Panc1 (cell line): ENCODE measurements around the gene TNRC6A. TPM values are rescaled to one million over a fixed set of nuclear protein-coding genes. Genes with fewer than 3 reads are reported as not detected.

Experiments used
- ATAC-seq: fragments of 200-7000 bp; cut with Tn5 transposase; 2 replicates; pipeline ENCODE4 v1.9.1; 2020; ENCODE audit warnings: mild to moderate bottlenecking, moderate library complexity
- BruUV-seq: library from RNA; stranded (reverse); fragments of 400-500 nt; replicated peaks from 2 replicates; lab custom pipeline; 2021; lab: Mats Ljungman, UMichigan
- CTCF ChIA-PET: fragments of 300-600 bp; sonication (Branson Sonifier 250); formaldehyde crosslinking; loops from one replicate; lab custom pipeline; 2022; ENCODE audit warnings: antibody characterized with exemption; lab: Charles Lee
- POLR2A ChIA-PET: fragments of 300-600 bp; sonication (Branson Sonifier 250); formaldehyde crosslinking; loops from one replicate; lab custom pipeline; 2022; ENCODE audit warnings: antibody characterized with exemption; lab: Charles Lee
- DNase-seq: peaks from one replicate; pipeline ENCODE4 v3.0.0-alpha.2; 2010; ENCODE audit warnings: low read depth, low spot score
- H3K27ac ChIP-seq: 2 replicates; pipeline ENCODE4 v1.5.1; 2011; ENCODE audit warnings: mild to moderate bottlenecking, low read length, inconsistent platforms
- H3K27me3 ChIP-seq: fragments of 200-500 bp; sonication (Bioruptor generic); 2 replicates; pipeline ENCODE4 v1.6.0; 2014; ENCODE audit warnings: low read length, inconsistent platforms; ENCODE audit not compliant: control insufficient read depth, insufficient read depth
- H3K36me3 ChIP-seq: fragments of 200-500 bp; sonication (Bioruptor generic); 2 replicates; pipeline ENCODE4 v1.5.1; 2014; ENCODE audit warnings: inconsistent platforms, mild to moderate bottlenecking, low read length, moderate library complexity; ENCODE audit not compliant: control insufficient read depth, insufficient read depth
- H3K4me1 ChIP-seq: 2 replicates; pipeline ENCODE4 v1.5.1; 2011; ENCODE audit warnings: inconsistent platforms, mild to moderate bottlenecking, low read length, moderate library complexity; ENCODE audit not compliant: control insufficient read depth, insufficient read depth
- H3K4me3 ChIP-seq, 2 experiments: 2 replicates each; pipeline ENCODE4 v1.5.1; 2011 to 2012; ENCODE audit warnings: low read depth in 2 of 2, low read length in 2 of 2, mild to moderate bottlenecking in 2 of 2, inconsistent platforms in 1 of 2, moderate library complexity in 1 of 2
- H3K9me3 ChIP-seq: fragments of 200-500 bp; sonication (Bioruptor generic); 2 replicates; pipeline ENCODE4 v1.5.1; 2014; ENCODE audit warnings: low read depth, mild to moderate bottlenecking, inconsistent platforms, low read length, moderate library complexity; ENCODE audit not compliant: control insufficient read depth, insufficient read depth
- POLR2AphosphoS5 ChIP-seq: IDR thresholded peaks from 2 replicates; pipeline ENCODE4 v1.6.1; 2012; ENCODE audit warnings: mild to moderate bottlenecking, low read depth, low read length, moderate library complexity
- SIN3A ChIP-seq: IDR thresholded peaks from 2 replicates; pipeline ENCODE4 v1.6.1; 2012; ENCODE audit warnings: low read depth, mild to moderate bottlenecking, low read length, moderate library complexity, borderline replicate concordance; ENCODE audit not compliant: insufficient read depth
- TCF7L2 ChIP-seq: IDR thresholded peaks from 2 replicates; pipeline ENCODE4 v1.6.1; 2011; ENCODE audit warnings: mild to moderate bottlenecking, low read depth, low read length, inconsistent platforms
- in situ Hi-C: cut with HindIII; loops from 2 replicates; pipeline ENCODE4 v1.10.0; 2016; ENCODE audit warnings: low sequenced_read_pairs, low pct_unique_long_range_greater_than_20kb
- intact Hi-C: fragments of 100-400 bp; cut with micrococcal nuclease; formaldehyde crosslinking; loops from one replicate; pipeline ENCODE4 v1.10.0; 2022; ENCODE audit not compliant: unreplicated experiment
- total RNA-seq: library from RNA; stranded (reverse); gene quantifications from one replicate; pipeline ENCODE4 v1.2.1, GENCODE V29; 2021; ENCODE audit not compliant: unreplicated experiment
- TF ChIP-seq, protein P1 (sequence below): fragments of 450-650 bp; IDR thresholded peaks from 2 replicates; pipeline ENCODE4 v1.5.1; 2017; ENCODE audit warnings: mild to moderate bottlenecking
- TF ChIP-seq, protein P2 (sequence below), 2 experiments: IDR thresholded peaks; 2 replicates each; pipeline ENCODE4 v1.6.1; 2011 to 2012; ENCODE audit warnings: low read depth in 2 of 2, control low read depth in 1 of 2, low read length in 1 of 2, mild to moderate bottlenecking in 1 of 2, moderate library complexity in 1 of 2; ENCODE audit not compliant: insufficient read depth in 1 of 2

TNRC6A gene
- total RNA-seq, 1 experiment from 2014 or later = 53.6 TPM

DNA sequence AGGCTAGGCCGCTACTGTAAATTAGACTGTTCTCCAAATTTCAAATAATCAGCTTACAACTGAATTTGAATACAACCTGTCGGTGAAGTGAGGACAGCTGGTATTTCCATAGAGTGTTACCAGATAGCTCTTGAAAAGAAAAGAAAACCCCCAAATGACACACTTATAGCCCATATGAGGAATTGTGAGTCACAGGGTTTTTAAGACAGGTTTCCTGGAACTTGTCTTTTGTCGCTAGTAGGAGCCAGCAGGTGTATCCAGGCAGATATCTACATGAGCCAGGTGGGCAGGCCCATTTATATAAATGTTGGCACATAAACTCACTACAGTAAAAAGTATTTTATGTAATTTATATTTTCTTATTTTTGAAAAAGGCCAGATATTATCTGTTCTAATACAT lies 24.0 kb downstream of the TNRC6A start:
- ATAC-seq (no peak), DNase-seq (no peak)
- intact Hi-C loops (no loop called here), in situ Hi-C loops (no loop called here)
- no TSS peak for BruUV-seq
- CTCF ChIA-PET = no interaction called here
- POLR2A ChIA-PET = no interaction called here
- no peak overlapping the region for H3K27ac ChIP-seq
- no peaks in the 10 kb centered on the region for H3K9me3 ChIP-seq
- H3K27me3 ChIP-seq = no peaks in the 10 kb centered on the region
- H3K4me1 ChIP-seq = peaks cover 34% of the 10 kb centered on the region
- peaks cover 5% of the 10 kb centered on the region; the same call in 1 of the 2 replicates for H3K36me3 ChIP-seq
- TF ChIP-seq TCF7L2 (no peak), SIN3A (no peak), POLR2AphosphoS5 (no peak)
- TF ChIP-seq, protein P1, sequence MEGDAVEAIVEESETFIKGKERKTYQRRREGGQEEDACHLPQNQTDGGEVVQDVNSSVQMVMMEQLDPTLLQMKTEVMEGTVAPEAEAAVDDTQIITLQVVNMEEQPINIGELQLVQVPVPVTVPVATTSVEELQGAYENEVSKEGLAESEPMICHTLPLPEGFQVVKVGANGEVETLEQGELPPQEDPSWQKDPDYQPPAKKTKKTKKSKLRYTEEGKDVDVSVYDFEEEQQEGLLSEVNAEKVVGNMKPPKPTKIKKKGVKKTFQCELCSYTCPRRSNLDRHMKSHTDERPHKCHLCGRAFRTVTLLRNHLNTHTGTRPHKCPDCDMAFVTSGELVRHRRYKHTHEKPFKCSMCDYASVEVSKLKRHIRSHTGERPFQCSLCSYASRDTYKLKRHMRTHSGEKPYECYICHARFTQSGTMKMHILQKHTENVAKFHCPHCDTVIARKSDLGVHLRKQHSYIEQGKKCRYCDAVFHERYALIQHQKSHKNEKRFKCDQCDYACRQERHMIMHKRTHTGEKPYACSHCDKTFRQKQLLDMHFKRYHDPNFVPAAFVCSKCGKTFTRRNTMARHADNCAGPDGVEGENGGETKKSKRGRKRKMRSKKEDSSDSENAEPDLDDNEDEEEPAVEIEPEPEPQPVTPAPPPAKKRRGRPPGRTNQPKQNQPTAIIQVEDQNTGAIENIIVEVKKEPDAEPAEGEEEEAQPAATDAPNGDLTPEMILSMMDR = no peak
- TF ChIP-seq, protein P2, sequence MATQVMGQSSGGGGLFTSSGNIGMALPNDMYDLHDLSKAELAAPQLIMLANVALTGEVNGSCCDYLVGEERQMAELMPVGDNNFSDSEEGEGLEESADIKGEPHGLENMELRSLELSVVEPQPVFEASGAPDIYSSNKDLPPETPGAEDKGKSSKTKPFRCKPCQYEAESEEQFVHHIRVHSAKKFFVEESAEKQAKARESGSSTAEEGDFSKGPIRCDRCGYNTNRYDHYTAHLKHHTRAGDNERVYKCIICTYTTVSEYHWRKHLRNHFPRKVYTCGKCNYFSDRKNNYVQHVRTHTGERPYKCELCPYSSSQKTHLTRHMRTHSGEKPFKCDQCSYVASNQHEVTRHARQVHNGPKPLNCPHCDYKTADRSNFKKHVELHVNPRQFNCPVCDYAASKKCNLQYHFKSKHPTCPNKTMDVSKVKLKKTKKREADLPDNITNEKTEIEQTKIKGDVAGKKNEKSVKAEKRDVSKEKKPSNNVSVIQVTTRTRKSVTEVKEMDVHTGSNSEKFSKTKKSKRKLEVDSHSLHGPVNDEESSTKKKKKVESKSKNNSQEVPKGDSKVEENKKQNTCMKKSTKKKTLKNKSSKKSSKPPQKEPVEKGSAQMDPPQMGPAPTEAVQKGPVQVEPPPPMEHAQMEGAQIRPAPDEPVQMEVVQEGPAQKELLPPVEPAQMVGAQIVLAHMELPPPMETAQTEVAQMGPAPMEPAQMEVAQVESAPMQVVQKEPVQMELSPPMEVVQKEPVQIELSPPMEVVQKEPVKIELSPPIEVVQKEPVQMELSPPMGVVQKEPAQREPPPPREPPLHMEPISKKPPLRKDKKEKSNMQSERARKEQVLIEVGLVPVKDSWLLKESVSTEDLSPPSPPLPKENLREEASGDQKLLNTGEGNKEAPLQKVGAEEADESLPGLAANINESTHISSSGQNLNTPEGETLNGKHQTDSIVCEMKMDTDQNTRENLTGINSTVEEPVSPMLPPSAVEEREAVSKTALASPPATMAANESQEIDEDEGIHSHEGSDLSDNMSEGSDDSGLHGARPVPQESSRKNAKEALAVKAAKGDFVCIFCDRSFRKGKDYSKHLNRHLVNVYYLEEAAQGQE (IDR thresholded peaks at IDR 0.05; ENCODE audit: insufficient read depth in 1 of 2, low read depth in 2 of 2, low read length in 1 of 2) = no peak
- H3K4me3 ChIP-seq = no peak overlapping the region

DNA sequence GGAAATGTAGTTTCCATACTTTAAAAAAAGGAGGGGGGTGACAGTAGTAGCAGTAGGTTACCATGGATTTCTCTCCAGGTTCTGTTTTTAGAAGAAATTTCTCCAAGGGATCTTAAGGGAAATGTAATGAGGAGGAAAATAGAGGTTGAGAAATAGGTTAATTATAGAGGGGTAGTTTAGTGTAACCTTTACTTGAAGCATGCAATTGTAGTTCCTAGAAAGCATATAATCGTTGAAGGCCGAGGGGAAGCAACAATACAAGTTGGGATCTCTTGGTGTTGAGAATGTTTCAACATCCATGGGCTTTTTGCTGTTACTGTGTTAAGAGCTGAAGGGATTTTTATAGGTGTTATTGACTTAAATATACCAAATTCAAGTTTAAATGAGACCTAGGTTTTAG lies 25.1 kb downstream of the TNRC6A start:
- H3K36me3 ChIP-seq = peaks cover 7% of the 10 kb centered on the region; the same call in 1 of the 2 replicates

More for the DNA sequence above, 25.1 kb downstream of the TNRC6A start:
- Histone ChIP-seq H3K27ac (no peak overlapping the region), H3K27me3 (no peaks in the 10 kb centered on the region), H3K4me3 (no peak overlapping the region), H3K4me1 (peaks cover 24% of the 10 kb centered on the region), H3K9me3 (no peaks in the 10 kb centered on the region)
- intact Hi-C loops = no loop called here
- ATAC-seq = no peak
- ChIA-PET CTCF (interaction anchor here (1.1 kb wide), 1 partner anchor 237 kb away, joined by 3 read pairs; no protein-coding TSS in a partner anchor), POLR2A (no interaction called here)
- in situ Hi-C loops = no loop called here
- no TSS peak for BruUV-seq
- TF ChIP-seq, protein P1 = no peak
- TF ChIP-seq TCF7L2 = no peak
- no peak for TF ChIP-seq SIN3A
- TF ChIP-seq, protein P2 (IDR thresholded peaks at IDR 0.05; ENCODE audit: insufficient read depth in 1 of 2, low read depth in 2 of 2, low read length in 1 of 2) = no peak
- TF ChIP-seq POLR2AphosphoS5 = no peak
- DNase-seq = no peak
